HG03108 (cell line): ENCODE data around the gene SIRT5.

Experiments used
- ATAC-seq: cut with Tn5 transposase; IDR thresholded peaks from one replicate; pipeline ENCODE4 v1.9.1; 2021; ENCODE audit warnings: moderate library complexity; ENCODE audit not compliant: unreplicated experiment

The SIRT5 gene

DNA sequence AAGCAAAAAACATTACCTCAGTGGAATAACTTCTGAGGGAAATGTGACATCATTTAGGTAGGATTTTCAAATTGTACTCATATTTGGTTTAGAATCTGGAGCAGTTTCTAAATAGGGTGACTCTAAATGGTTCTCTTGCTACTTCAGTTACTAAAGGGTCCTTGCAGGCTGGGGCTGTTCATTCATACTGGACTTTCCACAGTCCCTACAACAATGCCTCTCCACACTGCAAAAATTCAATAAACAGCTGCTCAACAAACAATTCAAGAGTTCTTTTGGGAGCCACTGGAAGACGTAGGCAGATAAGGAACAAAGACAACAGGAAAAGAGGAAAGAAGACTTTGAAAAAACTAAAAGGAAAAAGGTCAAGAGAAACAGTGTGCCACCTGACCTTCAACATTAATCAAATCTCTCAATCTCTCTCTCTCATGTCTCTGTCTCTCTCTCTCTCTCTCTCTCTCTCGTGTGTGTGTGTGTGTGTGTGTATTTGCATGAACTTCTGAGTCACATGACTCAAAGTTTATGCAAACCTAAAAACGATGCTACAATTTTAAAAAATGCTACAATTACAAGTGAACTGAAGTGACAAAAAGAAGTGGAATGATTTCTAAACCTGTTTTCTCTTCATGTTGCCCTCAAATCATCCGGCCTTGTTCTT lies 55.2 kb downstream of the SIRT5 start:
- no peak for ATAC-seq

DNA sequence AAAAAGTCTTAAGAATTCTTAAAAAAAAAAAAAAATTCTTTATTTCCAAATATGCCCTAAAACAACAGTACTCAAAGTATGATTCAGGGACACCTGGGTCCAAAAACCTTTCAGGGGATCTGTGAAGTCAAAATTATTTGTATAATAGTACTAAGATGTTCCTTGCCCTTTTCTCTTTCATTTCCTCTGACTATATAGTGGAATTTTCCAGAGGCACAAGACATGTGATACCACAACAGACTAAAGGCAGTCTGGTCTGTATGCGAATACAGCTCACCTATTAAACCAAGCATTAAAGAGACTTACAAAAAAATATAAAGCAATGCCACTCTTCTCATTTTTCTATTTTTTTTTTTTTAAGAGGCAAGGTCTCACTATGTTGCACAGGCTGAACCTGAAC lies 56.1 kb downstream of the SIRT5 start:
- no peak for ATAC-seq

DNA sequence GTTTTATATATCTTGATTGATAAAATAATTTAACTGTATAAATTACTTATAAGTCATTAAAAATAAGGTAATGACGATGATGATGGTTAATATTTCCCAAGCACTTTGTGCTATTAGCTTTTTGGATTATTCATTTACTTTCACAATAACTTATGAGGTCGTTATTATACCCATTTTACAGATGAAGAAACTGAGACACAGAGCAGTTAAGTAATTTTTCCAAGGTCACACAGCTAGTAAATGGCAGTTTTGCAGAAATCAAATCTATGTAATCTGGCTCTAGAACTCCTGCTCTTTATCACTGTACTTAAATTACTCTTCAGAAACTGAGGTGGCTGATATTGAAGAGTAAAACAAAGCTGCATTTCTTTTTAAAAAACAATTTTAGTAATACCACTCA lies 58.9 kb downstream of the SIRT5 start:
- ATAC-seq, result no peak

DNA sequence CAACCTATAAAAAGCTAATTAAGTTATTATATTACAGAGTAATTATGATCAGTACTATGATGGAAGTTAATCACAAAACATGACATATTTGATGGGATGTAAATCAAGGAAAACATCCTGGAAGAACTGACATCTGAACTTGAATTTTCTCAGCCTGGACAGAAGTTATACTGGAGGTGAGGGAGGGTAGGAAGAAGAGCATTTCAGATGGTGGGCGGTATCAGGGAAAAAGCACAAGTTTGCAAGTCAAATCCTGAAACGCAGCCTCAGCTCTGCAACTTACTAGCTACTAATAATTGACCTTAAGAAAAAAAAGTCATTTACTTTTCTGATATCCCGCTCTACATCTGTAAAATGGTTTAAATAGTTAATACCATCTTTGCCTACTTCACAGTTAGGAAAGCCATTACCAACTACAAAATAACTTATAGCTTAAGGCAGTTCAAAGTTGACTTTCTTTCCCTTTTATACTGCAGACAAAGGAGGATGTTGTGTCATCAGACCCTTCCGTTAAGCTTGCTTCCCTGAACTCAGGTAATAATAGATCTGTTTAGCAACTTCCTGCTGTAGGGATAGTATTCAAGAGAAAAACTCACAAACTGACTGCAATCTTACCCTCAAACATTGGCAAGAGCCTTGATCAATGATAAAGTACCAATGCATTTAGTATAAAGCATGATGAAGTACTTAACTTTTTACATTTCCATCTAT lies 61.7 kb downstream of the SIRT5 start:
- ATAC-seq, result no peak

DNA sequence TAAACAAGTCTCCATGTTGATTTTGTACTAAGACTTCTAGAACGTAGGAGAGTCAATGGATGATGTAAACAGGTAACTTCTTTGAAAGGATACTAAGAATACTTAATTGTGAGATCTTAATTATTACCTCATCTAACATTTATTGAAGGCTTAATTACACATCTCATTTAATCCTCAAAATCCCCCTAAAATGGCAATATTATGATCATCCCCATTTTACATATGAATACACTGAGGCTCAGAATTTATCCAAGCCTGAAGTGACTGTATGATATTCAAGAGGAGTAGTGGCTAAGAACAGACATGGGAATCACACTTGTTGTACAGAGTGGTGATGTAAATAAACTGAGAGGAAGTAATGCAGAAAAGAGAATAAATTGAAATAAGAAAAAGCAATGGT lies 63.6 kb downstream of the SIRT5 start:
- no peak for ATAC-seq

DNA sequence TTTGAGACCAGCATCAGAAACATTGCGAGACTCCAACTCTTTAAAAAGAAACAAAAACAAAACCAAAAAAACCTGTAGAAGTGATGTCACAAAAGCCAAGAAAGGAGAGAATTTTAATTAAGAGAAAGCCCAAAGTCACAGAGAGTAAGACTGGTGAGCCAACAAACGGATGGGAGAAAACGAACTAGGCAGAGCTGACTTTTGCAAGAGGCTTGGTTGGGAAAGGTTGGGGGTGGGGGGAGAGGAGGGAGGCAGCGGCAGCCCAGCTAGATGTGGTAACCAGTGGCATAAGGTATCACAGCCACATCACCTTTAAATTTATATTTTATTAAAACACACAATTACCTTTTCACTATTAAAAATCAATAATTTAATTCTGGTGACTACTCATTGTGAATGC lies 64.2 kb downstream of the SIRT5 start:
- no peak for ATAC-seq

DNA sequence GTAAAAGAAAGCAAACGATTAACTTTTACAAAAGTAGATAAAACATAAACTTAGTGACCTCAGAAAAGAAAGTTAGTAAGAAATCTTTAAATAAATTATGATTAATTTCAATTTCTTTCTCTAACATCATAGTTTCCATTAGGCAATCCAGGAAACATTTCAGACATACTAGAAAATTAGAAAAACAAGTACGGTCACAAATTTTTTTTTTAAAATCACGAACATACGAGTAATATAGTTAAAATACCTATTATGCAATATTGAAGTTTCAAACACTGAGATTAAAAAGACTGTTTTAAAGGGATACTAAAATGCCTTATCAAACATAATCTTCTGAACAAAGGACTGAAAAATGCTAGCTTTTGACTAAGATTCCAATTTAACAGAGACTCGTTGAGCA lies 66.9 kb downstream of the SIRT5 start:
- ATAC-seq, result no peak

DNA sequence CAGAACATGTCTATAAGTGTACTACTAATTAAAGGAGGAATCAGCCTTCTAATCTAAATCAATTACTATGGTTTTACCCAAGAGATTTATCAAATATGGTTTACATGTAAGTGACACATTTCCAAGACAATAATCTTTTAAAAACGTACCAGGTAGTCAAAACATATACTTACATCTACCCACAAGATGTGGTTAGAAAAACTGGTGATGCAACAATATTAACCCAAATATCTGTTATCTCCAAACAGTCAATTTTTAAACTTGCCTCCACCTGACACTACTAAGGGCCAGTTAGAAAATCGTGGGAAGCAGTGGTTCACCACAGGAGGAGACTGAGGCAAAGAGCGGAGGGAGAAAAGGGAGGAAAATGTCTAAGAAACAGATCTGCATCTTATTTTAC lies 68.7 kb downstream of the SIRT5 start:
- ATAC-seq, result no peak

DNA sequence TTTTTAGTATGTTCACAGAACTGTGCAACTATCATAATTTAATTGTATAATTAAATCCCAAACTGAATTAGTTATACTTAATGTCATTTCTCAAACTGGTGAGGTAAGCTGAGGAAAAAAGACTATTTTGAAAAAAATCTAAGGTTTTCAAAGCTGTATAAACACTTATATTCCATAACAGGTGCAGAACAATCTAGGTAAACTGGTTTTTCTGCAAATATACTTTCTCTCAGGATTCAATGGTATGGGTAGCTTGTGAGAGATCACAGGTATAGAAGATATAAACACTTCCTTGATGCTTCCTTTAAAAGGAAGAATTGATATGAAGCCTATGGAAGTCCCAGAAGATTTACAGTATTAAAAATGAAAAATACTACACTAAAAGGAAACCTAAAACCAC lies 74.4 kb downstream of the SIRT5 start:
- ATAC-seq, result no peak

DNA sequence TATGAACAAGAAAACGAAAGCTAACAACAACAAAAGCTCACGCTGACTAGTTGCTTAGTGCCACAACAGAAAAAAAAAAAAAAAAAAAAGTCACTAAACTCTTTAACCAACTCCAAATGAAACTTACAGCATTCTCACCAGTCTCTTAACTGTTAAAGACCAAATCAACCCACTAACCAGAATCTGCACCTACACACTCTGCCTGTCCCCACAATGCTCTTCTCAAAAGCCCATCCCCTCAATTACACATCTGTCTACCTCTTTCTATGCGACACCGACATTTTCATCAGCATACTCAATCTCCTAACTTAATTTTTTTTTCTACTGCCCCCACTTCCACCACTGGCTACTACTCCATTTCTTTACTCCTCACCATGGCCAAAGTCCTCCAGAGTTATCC lies 75.0 kb downstream of the SIRT5 start:
- ATAC-seq, result no peak

DNA sequence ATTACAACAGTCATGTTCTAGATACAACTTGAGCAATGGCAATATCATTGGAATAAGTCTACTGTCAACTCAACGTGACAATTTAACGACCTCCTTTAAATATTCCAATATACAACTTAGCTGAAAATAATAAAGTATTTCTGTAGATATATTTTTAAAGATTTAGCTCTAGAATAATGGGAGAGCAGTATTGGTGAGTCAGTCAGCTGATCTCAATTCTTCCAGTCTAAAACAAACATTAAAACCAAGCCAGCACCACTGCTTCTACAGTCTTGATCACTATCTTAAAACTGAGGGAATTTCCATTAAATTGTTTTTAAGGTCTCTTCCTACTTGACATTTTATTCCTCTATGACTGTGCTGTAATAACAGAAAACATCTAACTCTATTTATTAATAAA lies 78.9 kb downstream of the SIRT5 start:
- ATAC-seq, result no peak

DNA sequence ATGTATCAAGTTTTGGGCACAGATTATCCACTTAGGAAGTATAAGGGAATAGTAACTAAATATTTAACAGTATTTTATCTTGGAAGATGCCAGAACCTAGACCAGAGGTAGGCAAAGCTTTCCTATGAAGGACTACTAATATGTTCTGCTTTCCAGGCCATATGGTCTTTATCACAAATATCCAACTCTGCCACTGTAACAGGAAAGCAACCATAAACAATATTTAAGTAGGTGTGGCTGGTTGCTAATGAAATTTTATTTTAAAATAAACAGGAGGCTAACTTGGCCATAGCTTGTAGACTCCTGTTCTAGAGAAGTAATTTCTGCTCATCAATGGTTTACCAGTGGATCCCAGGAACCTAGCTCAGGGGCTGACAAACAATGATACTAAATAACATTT lies 80.1 kb downstream of the SIRT5 start:
- ATAC-seq, result no peak

DNA sequence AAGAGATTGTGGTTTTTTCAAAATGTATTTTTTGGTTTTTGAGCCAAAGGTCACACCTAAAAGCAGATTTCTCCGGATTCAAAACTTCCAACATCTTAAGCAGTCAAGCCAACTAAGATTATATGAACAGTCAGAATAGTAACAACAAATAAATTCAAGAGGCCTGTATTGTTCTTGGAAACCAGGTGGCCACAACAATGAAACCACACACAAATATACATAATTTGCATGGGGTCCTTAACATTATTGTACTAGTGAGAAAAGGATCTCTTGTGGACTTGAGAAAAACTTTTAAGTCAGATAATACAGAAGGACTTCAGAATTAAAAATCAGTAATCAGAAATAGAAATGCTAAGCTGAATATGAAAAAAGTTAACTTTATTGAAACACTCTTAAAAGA lies 81.3 kb downstream of the SIRT5 start:
- ATAC-seq, result no peak

DNA sequence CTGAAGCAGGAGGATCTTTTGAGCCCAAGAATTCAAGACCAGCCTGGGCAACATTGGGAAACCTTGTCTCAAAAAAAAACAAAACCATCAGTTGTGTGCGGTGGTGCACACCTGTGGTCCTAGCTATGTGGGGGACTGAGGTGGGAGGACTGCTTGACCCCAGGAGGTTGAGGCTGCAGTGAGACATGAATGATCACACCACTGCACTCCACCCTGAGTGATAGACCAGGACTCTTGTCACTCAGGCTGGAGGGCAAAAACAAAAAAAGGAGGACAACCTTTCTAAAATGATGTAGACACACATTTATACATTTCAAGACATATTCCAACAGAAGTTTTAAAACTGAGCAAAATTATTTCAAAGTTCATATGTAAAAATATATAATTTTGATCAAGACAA lies 85.9 kb downstream of the SIRT5 start:
- ATAC-seq, result no peak

DNA sequence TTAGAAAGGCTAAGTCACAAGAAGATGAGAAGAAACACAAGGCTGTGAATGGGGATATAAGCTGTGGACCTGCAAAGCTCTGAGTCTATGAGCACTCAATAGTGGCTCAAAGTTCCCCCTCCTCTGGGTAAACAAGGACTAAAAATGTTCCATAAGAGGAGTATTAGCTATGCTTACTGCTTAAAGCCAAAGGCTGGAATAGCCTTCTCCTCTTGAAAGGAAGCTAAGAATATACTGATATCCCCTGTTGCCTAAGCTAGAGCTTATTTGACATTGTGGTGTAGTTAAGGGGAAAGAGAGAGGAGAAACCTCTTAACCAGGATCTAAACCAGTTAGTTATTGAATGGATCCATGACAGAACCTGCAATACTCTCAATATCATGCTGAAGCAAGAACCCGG lies 86.5 kb downstream of the SIRT5 start:
- no peak for ATAC-seq

DNA sequence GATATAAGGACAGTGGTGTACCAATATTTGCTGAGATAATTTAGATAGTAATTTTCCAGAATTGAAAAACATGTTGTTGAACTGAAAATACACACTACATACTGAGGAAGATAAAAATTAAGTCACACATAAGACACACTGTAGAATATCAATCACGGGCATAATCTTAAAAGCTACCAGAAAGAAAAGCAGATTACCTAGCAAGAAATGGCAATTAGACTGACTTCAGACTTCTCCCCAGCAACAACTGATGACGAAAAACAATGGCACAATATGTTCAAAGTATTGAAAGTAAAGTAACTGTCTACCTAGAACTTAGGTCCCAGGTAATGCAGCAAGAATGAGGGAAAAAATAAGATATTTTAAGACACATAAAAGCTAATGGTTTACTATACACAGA lies 87.2 kb downstream of the SIRT5 start:
- ATAC-seq, result no peak

DNA sequence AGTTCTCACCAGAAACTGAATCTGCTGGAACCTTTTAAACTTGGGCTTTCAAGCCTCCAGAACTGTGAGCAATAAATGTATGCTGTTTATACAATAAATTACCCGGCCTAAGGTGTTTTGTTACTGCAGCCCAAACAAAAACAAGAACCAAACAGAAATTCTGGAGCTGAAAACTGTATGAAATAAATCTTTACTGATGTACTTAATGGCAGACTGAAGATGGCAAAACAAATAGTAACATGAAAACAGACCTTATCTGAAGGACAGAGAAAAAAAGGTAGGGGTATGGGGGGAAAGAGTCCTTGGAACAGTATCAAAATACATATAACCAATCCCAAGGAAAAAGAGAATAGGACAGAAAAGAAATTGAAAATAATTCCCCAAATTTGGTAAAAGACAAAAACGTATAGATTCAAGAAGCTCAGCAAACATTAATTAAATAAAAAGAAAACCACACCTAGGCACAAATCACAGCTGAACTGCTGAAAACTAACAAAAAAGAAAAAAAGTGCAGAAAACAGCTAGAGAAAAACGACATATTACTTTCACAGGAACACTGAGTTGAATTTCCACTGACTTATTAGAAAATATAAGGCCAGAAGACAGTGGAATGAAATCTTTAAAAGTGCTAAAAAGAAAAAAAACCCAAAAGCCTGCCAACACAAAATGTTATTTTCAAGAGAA lies 88.4 kb downstream of the SIRT5 start:
- ATAC-seq, result no peak

DNA sequence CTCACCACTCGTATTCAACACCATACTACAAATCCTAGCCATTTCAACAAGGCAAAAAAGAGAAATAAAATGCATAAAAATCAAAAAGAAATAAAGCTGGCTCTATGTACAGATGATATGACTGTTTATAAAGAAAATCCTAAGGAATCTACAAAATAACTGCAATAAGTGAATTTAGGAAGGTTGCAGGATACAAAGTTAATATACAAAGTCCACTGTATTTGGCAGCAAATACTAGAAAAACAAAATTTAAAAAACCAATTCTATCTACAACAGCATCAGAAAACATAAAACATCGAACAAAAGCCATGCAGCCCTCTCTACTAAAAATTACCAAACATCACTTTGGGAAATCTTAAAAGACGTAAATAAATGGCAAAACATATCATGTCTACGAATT lies 89.6 kb downstream of the SIRT5 start:
- ATAC-seq, result no peak
